H9 (cell line): Measurements from ENCODE around the gene FDX1. TPM values are rescaled to one million over a fixed set of nuclear protein-coding genes. Genes with fewer than 3 reads are reported as not detected.

Experiments used
- DNase-seq: peaks from one replicate; pipeline ENCODE4 v3.0.0-alpha.2; 2017
- H2AFZ ChIP-seq: one replicate; pipeline ENCODE4 v1.6.1; 2013; ENCODE audit warnings: mild to moderate bottlenecking, low read length, control low read depth, moderate library complexity
- H2AK5ac ChIP-seq: 2 replicates; pipeline ENCODE4 v1.6.1; 2013; ENCODE audit warnings: low read length, control low read depth, mixed read lengths; ENCODE audit not compliant: insufficient read length
- H2BK120ac ChIP-seq: one replicate; pipeline ENCODE4 v1.6.1; 2013; ENCODE audit warnings: low read depth, mild to moderate bottlenecking, low read length, control low read depth, inconsistent platforms; ENCODE audit not compliant: poor library complexity, severe bottlenecking
- H2BK12ac ChIP-seq: 2 replicates; pipeline ENCODE4 v1.6.1; 2013; ENCODE audit warnings: low read length, control low read depth, mixed read lengths, low read depth; ENCODE audit not compliant: insufficient read length
- H2BK15ac ChIP-seq: 2 replicates; pipeline ENCODE4 v1.6.1; 2013; ENCODE audit warnings: low read depth, low read length, control low read depth
- H2BK20ac ChIP-seq: one replicate; pipeline ENCODE4 v1.6.1; 2013; ENCODE audit warnings: low read depth, mild to moderate bottlenecking, low read length, control low read depth, inconsistent platforms; ENCODE audit not compliant: poor library complexity, severe bottlenecking
- H2BK5ac ChIP-seq: 2 replicates; pipeline ENCODE4 v1.6.1; 2013; ENCODE audit warnings: low read length, control low read depth, mixed read lengths; ENCODE audit not compliant: insufficient read length
- H3K14ac ChIP-seq: 2 replicates; pipeline ENCODE4 v1.6.1; 2013; ENCODE audit warnings: low read length, control low read depth; ENCODE audit not compliant: insufficient read depth
- H3K18ac ChIP-seq: 2 replicates; pipeline ENCODE4 v1.6.1; 2013; ENCODE audit warnings: low read depth, mild to moderate bottlenecking, mixed read lengths, low read length, control low read depth; ENCODE audit not compliant: insufficient read length
- H3K23ac ChIP-seq: 2 replicates; pipeline ENCODE4 v1.6.1; 2013; ENCODE audit warnings: low read length, control low read depth, mixed read lengths, low read depth; ENCODE audit not compliant: insufficient read length
- H3K23me2 ChIP-seq: 2 replicates; pipeline ENCODE4 v1.6.1; 2013; ENCODE audit warnings: low read depth, mild to moderate bottlenecking, mixed read lengths, low read length, control low read depth; ENCODE audit not compliant: insufficient read length, poor library complexity, severe bottlenecking
- H3K27ac ChIP-seq: 2 replicates; pipeline ENCODE4 v1.5.1; 2013; ENCODE audit warnings: low read length, control low read depth, mixed read lengths, low read depth; ENCODE audit not compliant: insufficient read length
- H3K27me3 ChIP-seq: 2 replicates; pipeline ENCODE4 v1.6.1; 2013; ENCODE audit warnings: low read length, control low read depth, inconsistent platforms; ENCODE audit not compliant: insufficient read depth
- H3K4ac ChIP-seq: 2 replicates; pipeline ENCODE4 v1.6.1; 2013; ENCODE audit warnings: low read depth, mild to moderate bottlenecking, control low read depth, inconsistent platforms, low read length, moderate library complexity
- H3K4me1 ChIP-seq: 2 replicates; pipeline ENCODE4 v1.6.1; 2013; ENCODE audit warnings: low read length, control low read depth, inconsistent platforms; ENCODE audit not compliant: insufficient read depth
- H3K4me2 ChIP-seq: 2 replicates; pipeline ENCODE4 v1.6.1; 2013; ENCODE audit warnings: low read length, control low read depth, mixed read lengths; ENCODE audit not compliant: insufficient read length, insufficient read depth
- H3K56ac ChIP-seq: 2 replicates; pipeline ENCODE4 v1.6.1; 2013; ENCODE audit warnings: low read depth, mild to moderate bottlenecking, mixed read lengths, low read length, control low read depth; ENCODE audit not compliant: insufficient read length
- H3K79me1 ChIP-seq: 2 replicates; pipeline ENCODE4 v1.6.1; 2013; ENCODE audit warnings: low read depth, mild to moderate bottlenecking, moderate library complexity, low read length, control low read depth, inconsistent platforms; ENCODE audit not compliant: insufficient read depth, poor library complexity, severe bottlenecking
- H3K79me2 ChIP-seq: 2 replicates; pipeline ENCODE4 v1.6.1; 2013; ENCODE audit warnings: low read length, control low read depth, inconsistent platforms; ENCODE audit not compliant: insufficient read depth
- H3K9ac ChIP-seq: 2 replicates; pipeline ENCODE4 v1.6.1; 2013; ENCODE audit warnings: low read length, control low read depth, mixed read lengths; ENCODE audit not compliant: insufficient read length; ENCODE audit errors: extremely low read depth
- H3K9me3 ChIP-seq: one replicate; pipeline ENCODE4 v1.6.1; 2013; ENCODE audit warnings: low read depth, low read length, inconsistent platforms; ENCODE audit not compliant: control insufficient read depth
- H3T11ph ChIP-seq: one replicate; pipeline ENCODE4 v1.6.1; 2013; ENCODE audit warnings: mild to moderate bottlenecking, low read length, control low read depth, inconsistent platforms
- H4K20me1 ChIP-seq: one replicate; pipeline ENCODE4 v1.6.1; 2013; ENCODE audit not compliant: control insufficient read depth, insufficient read length, insufficient read depth
- H4K5ac ChIP-seq: 2 replicates; pipeline ENCODE4 v1.6.1; 2013; ENCODE audit warnings: low read depth, mild to moderate bottlenecking, mixed read lengths, low read length, control low read depth; ENCODE audit not compliant: insufficient read length
- H4K8ac ChIP-seq: replicated peaks from 2 replicates; pipeline ENCODE4 v1.6.1; 2013; ENCODE audit warnings: low read length, control low read depth, mixed read lengths, low read depth; ENCODE audit not compliant: insufficient read length
- H4K91ac ChIP-seq: 2 replicates; pipeline ENCODE4 v1.6.1; 2013; ENCODE audit warnings: low read depth, mild to moderate bottlenecking, moderate library complexity, mixed read lengths, low read length, control low read depth; ENCODE audit not compliant: insufficient read length
- H3K27ac Mint-ChIP-seq, 3 experiments: 2 replicates in 2 of 3; 3 replicates in 1 of 3; pipeline ENCODE4 v1.8.0; 2020 to 2021; ENCODE audit warnings: mixed read lengths in 3 of 3, mild to moderate bottlenecking in 1 of 3, moderate library complexity in 1 of 3
- H3K27me3 Mint-ChIP-seq: 2 replicates; pipeline ENCODE4 v1.8.0; 2021; ENCODE audit warnings: low read depth, mild to moderate bottlenecking, moderate library complexity, mixed read lengths
- H3K36me3 Mint-ChIP-seq, 3 experiments: 2 replicates in 2 of 3; 3 replicates in 1 of 3; pipeline ENCODE4 v1.8.0; 2020 to 2021; ENCODE audit warnings: low read depth in 3 of 3, mixed read lengths in 3 of 3; ENCODE audit not compliant: insufficient read depth in 1 of 3
- H3K4me1 Mint-ChIP-seq, 2 experiments: 2 replicates each; pipeline ENCODE4 v1.8.0; 2020; ENCODE audit warnings: mixed read lengths in 2 of 2
- H3K4me3 Mint-ChIP-seq, 2 experiments: 2 replicates in 1 of 2; 3 replicates in 1 of 2; pipeline ENCODE4 v1.8.0; 2020 to 2021; ENCODE audit warnings: mild to moderate bottlenecking in 2 of 2, mixed read lengths in 2 of 2, moderate library complexity in 1 of 2
- H3K9me3 Mint-ChIP-seq, 2 experiments: 2 replicates in 1 of 2; 3 replicates in 1 of 2; pipeline ENCODE4 v1.8.0; 2020; ENCODE audit warnings: mild to moderate bottlenecking in 2 of 2, mixed read lengths in 2 of 2, moderate library complexity in 1 of 2
- CTCF ChIP-seq: fragments of 200-600 bp; sonication (generic); conservative IDR thresholded peaks from 3 replicates; pipeline ENCODE4 v1.8.0; 2021; ENCODE audit warnings: antibody characterized with exemption, mild to moderate bottlenecking
- WGBS: extraction: QIAGEN DNeasy Blood & Tissue Kit; methylation state at CpG from one replicate; pipeline ENCODE4 v1.1.7; 2013; ENCODE audit warnings: missing lambda C conversion rate, low lambda C conversion rate, mixed read lengths; ENCODE audit not compliant: insufficient read length; ENCODE audit errors: extremely low coverage; 5-methylcytosine and 5-hydroxymethylcytosine counted together
- total RNA-seq: library from RNA; stranded (reverse); gene quantifications from 2 replicates; pipeline ENCODE4 v1.2.1, GENCODE V29; 2021

FDX1 gene
- total RNA-seq, 1 experiment from 2014 or later, result 10.1 TPM

DNA sequence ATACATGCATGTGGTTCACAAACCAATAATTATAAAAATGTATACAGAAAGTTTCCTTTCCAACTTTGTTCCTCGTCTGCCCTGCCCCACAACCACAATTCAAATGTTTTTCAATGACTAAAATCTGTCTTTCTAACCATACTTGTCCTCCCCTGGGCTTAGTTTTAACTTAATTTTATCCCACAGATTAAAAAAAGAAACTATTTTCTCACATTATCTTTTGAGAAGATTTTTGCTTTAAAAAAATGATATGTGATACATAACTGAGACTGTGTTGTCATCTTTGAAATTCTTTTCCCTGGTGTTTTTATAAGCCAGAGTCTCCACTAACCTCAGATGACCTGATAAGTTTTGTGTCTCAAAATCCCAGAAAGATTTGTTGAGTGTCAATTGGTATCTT, 79.0 kb downstream of the FDX1 start:
- Histone ChIP-seq H2BK20ac (no peak overlapping the region), H2AFZ (no peak overlapping the region), H3K27ac (no peak overlapping the region), H3K4ac (no peak overlapping the region), H3K79me2 (no peaks in the 10 kb centered on the region), H4K8ac (no peak overlapping the region), H3K9me3 (no peaks in the 10 kb centered on the region), H4K5ac (no peak overlapping the region), H2BK5ac (no peak overlapping the region), H3K27me3 (no peaks in the 10 kb centered on the region; the same call in 1 of the 2 replicates), H3K23ac (no peak overlapping the region), H3K56ac (no peak overlapping the region), H2BK120ac (no peak overlapping the region), H3K18ac (no peak overlapping the region), H2BK12ac (no peak overlapping the region), H4K91ac (no peak overlapping the region), H2AK5ac (no peak overlapping the region), H3K79me1 (no peaks in the 10 kb centered on the region), H3K4me1 (no peaks in the 10 kb centered on the region), H4K20me1 (no peaks in the 10 kb centered on the region), H2BK15ac (no peak overlapping the region), H3K23me2 (no peaks in the 10 kb centered on the region), H3K14ac (no peak overlapping the region), H3K4me2 (no peak overlapping the region), H3T11ph (no peak overlapping the region), H3K9ac (no peak overlapping the region)
- no peaks in the 10 kb centered on the region for H3K27me3 Mint-ChIP-seq
- no peak overlapping the region for H3K4me3 Mint-ChIP-seq
- no peak for TF ChIP-seq CTCF
- H3K36me3 Mint-ChIP-seq, result no peaks in the 10 kb centered on the region
- H3K4me1 Mint-ChIP-seq, result no peaks in the 10 kb centered on the region; a peak in 1 of 4 replicates
- WGBS, result no CpG with 5 or more reads among the region's 1 CpG
- no peak overlapping the region for H3K27ac Mint-ChIP-seq
- no peak for DNase-seq
- H3K9me3 Mint-ChIP-seq, result no peaks in the 10 kb centered on the region
